Neutrophil (primary cell): ENCODE data around the gene SUPT3H.
"Not testable (repeated sequence)": the region's sequence is repeated elsewhere in the genome, so short reads cannot be mapped to it uniquely, and the experiment has no call there.

Source experiments
- H3K27ac ChIP-seq: fragments of 200-600 bp; sonication (generic); 2 replicates; pipeline ENCODE4 v1.5.1; 2016; ENCODE audit warnings: mild to moderate bottlenecking, moderate library complexity
- H3K27me3 ChIP-seq: fragments of 200-600 bp; sonication (generic); 2 replicates; pipeline ENCODE4 v1.6.0; 2016; ENCODE audit warnings: mild to moderate bottlenecking
- H3K36me3 ChIP-seq: fragments of 200-600 bp; sonication (generic); 2 replicates; pipeline ENCODE4 v1.5.1; 2017
- H3K4me1 ChIP-seq, 2 experiments: fragments of 200-600 bp in 1 of 2; sonication (generic) in 1 of 2; 1 replicate in 1 of 2; 2 replicates in 1 of 2; pipeline versions ENCODE4 v1.5.1 to v1.6.1; 2013 to 2016; ENCODE audit warnings: low read depth in 1 of 2, low read length in 1 of 2, mild to moderate bottlenecking in 1 of 2, moderate library complexity in 1 of 2; ENCODE audit not compliant: control insufficient read depth in 1 of 2, insufficient read depth in 1 of 2
- H3K4me3 ChIP-seq, 2 experiments: fragments of 200-600 bp in 1 of 2; sonication (generic) in 1 of 2; 1 replicate in 1 of 2; 2 replicates in 1 of 2; pipeline ENCODE4 v1.5.1; 2013 to 2016; ENCODE audit warnings: low read depth in 1 of 2, low read length in 1 of 2, mild to moderate bottlenecking in 1 of 2, moderate library complexity in 1 of 2
- H3K9me3 ChIP-seq: fragments of 200-600 bp; sonication (generic); 2 replicates; pipeline ENCODE4 v1.5.1; 2016
- CTCF ChIP-seq: fragments of 200-600 bp; sonication (generic); IDR thresholded peaks from 2 replicates; pipeline ENCODE4 v1.5.1; 2016; ENCODE audit warnings: antibody characterized with exemption

SUPT3H gene

GRCh38 chr6:45155341-45155894 lies 222.3 kb downstream of the SUPT3H start:
- Histone ChIP-seq H3K27me3 (no peaks in the 10 kb centered on the region), H3K4me1 (no peaks in the 10 kb centered on the region), H3K36me3 (no peaks in the 10 kb centered on the region), H3K27ac (no peak overlapping the region), H3K9me3 (no peaks in the 10 kb centered on the region), H3K4me3 (no peak overlapping the region)
- TF ChIP-seq CTCF = no peak

- no peak overlapping the region for H3K27ac ChIP-seq
- no peaks in the 10 kb centered on the region for H3K4me1 ChIP-seq
- H3K4me3 ChIP-seq = no peak overlapping the region
- no peaks in the 10 kb centered on the region for H3K27me3 ChIP-seq
- no peak for TF ChIP-seq CTCF
- no peaks in the 10 kb centered on the region for H3K36me3 ChIP-seq
- H3K9me3 ChIP-seq = no peaks in the 10 kb centered on the region
These were observed 223.1 kb downstream of the SUPT3H start for GRCh38 chr6:45154679-45155078.

- Histone ChIP-seq H3K9me3 (no peaks in the 10 kb centered on the region), H3K27ac (no peak overlapping the region), H3K36me3 (no peaks in the 10 kb centered on the region), H3K27me3 (no peaks in the 10 kb centered on the region), H3K4me1 (peaks cover 0 to 4% of the 10 kb centered on the region in 2 experiments), H3K4me3 (no peak overlapping the region)
- no peak for TF ChIP-seq CTCF
These were observed 228.9 kb downstream of the SUPT3H start for GRCh38 chr6:45148711-45149341.

GRCh38 chr6:45148278-45148677 lies 229.5 kb downstream of the SUPT3H start:
- TF ChIP-seq CTCF = no peak
- Histone ChIP-seq H3K27me3 (no peaks in the 10 kb centered on the region), H3K4me1 (peaks cover 0 to 4% of the 10 kb centered on the region in 2 experiments), H3K9me3 (no peaks in the 10 kb centered on the region), H3K27ac (no peak overlapping the region), H3K36me3 (no peaks in the 10 kb centered on the region), H3K4me3 (no peak overlapping the region)

GRCh38 chr6:45145658-45146057 lies 232.1 kb downstream of the SUPT3H start:
- not testable (repeated sequence) for H3K27ac ChIP-seq, H3K36me3 ChIP-seq

GRCh38 chr6:45138765-45139164 lies 239.0 kb downstream of the SUPT3H start:
- Histone ChIP-seq H3K9me3 (no peaks in the 10 kb centered on the region), H3K27ac (no peak overlapping the region), H3K36me3 (no peaks in the 10 kb centered on the region), H3K27me3 (no peaks in the 10 kb centered on the region), H3K4me1 (no peaks in the 10 kb centered on the region), H3K4me3 (no peak overlapping the region)
- no peak for TF ChIP-seq CTCF

More at GRCh38 chr6:45145658-45146057, 232.1 kb downstream of the SUPT3H start:
- not testable (repeated sequence) for H3K9me3 ChIP-seq, H3K4me3 ChIP-seq, H3K27me3 ChIP-seq, H3K4me1 ChIP-seq
